KOPT-K1 (cell line): ENCODE results near the gene LGSN.
"Not testable (repeated sequence)": the region's sequence is repeated elsewhere in the genome, so short reads cannot be mapped to it uniquely, and the experiment has no call there.

ENCODE experiments used
- H3K27ac ChIP-seq: fragments of 200-600 bp; sonication (generic); 2 replicates; pipeline ENCODE4 v1.5.1; 2016; ENCODE audit warnings: antibody characterized with exemption, mild to moderate bottlenecking, low read depth, low read length; ENCODE audit not compliant: poor library complexity, severe bottlenecking
- H3K36me3 ChIP-seq: fragments of 200-600 bp; sonication (generic); 2 replicates; pipeline ENCODE4 v1.5.1; 2017; ENCODE audit warnings: antibody characterized with exemption, mild to moderate bottlenecking, low read length, moderate library complexity; ENCODE audit not compliant: insufficient read depth
- H3K9me3 ChIP-seq: fragments of 200-600 bp; sonication (generic); 2 replicates; pipeline ENCODE4 v1.5.1; 2017; ENCODE audit warnings: antibody characterized with exemption, low read length, mild to moderate bottlenecking; ENCODE audit not compliant: insufficient read depth, poor library complexity, severe bottlenecking

The LGSN gene

GRCh38 chr6:63230511-63230910, 89.3 kb downstream of the LGSN start:
- not testable (repeated sequence) for H3K36me3 ChIP-seq, H3K27ac ChIP-seq, H3K9me3 ChIP-seq

- H3K36me3 ChIP-seq, result not testable (repeated sequence)
Observed at GRCh38 chr6:63230027-63230426, 89.8 kb downstream of the LGSN start.

GRCh38 chr6:63227928-63228894, 91.6 kb downstream of the LGSN start:
- H3K36me3 ChIP-seq, H3K27ac ChIP-seq, H3K9me3 ChIP-seq: not testable (repeated sequence)

More at GRCh38 chr6:63230027-63230426, 89.8 kb downstream of the LGSN start:
- H3K9me3 ChIP-seq, H3K27ac ChIP-seq: not testable (repeated sequence)

- not testable (repeated sequence) for H3K27ac ChIP-seq, H3K36me3 ChIP-seq
Observed at GRCh38 chr6:63225987-63226386, 93.8 kb downstream of the LGSN start.

More at GRCh38 chr6:63225987-63226386, 93.8 kb downstream of the LGSN start:
- H3K9me3 ChIP-seq, result not testable (repeated sequence)
